Heart right ventricle (tissue), 16 donors: ENCODE data around the gene MARK1. TPM values are rescaled to one million over a fixed set of nuclear protein-coding genes. Genes with fewer than 3 reads are reported as not detected.
"Not testable (repeated sequence)": the region's sequence is repeated elsewhere in the genome, so short reads cannot be mapped to it uniquely, and the experiment has no call there.

Experiments used
- ATAC-seq, 8 donors: fragments of 200-7000 bp; cut with Tn5 transposase; one replicate each; pipeline ENCODE4 v1.9.1; 2020; ENCODE audit warnings: mild to moderate bottlenecking in 8 of 8, moderate library complexity in 8 of 8, moderate number of reproducible peaks in 1 of 8
- DNase-seq, 2 donors: peaks; one replicate each; pipeline ENCODE4 v3.0.0-alpha.2; 2020
- H3K27ac ChIP-seq, 10 donors: fragments of 200-600 bp; sonication (generic) in 2 of 10; one replicate each; pipeline versions ENCODE4 v1.5.0 to v1.8.0; 2020 to 2022; ENCODE audit warnings: mild to moderate bottlenecking in 3 of 10
- H3K27me3 ChIP-seq, 7 donors: fragments of 200-600 bp; one replicate each; pipeline ENCODE4 v1.8.0; 2021 to 2022; ENCODE audit warnings: mild to moderate bottlenecking in 2 of 7
- H3K36me3 ChIP-seq, 9 donors: fragments of 200-600 bp; sonication (generic) in 1 of 9; one replicate each; pipeline versions ENCODE4 v1.5.0 to v1.8.0; 2020 to 2022; ENCODE audit warnings: mild to moderate bottlenecking in 2 of 9
- H3K4me1 ChIP-seq, 9 donors: fragments of 200-600 bp; sonication (generic) in 1 of 9; one replicate each; pipeline versions ENCODE4 v1.5.0 to v1.8.0; 2020 to 2022; ENCODE audit warnings: mild to moderate bottlenecking in 4 of 9
- H3K4me3 ChIP-seq, 10 donors: fragments of 200-600 bp; sonication (generic) in 2 of 10; one replicate each; pipeline versions ENCODE4 v1.5.0 to v1.8.0; 2020 to 2022; ENCODE audit warnings: mild to moderate bottlenecking in 7 of 10, moderate library complexity in 2 of 10
- H3K9me3 ChIP-seq, 11 donors: fragments of 200-600 bp in 10 of 11; sonication (generic) in 2 of 11; one replicate each; pipeline versions ENCODE4 v1.5.0 to v1.8.0; 2013 to 2022; ENCODE audit warnings: mild to moderate bottlenecking in 2 of 11, control low read depth in 1 of 11, moderate library complexity in 1 of 11
- WGBS, 2 donors: extraction: QIAGEN DNeasy Blood & Tissue Kit; methylation state at CpG; one replicate each; pipeline ENCODE4 v1.1.7; 2013; ENCODE audit warnings: inconsistent platforms in 1 of 2; 5-methylcytosine and 5-hydroxymethylcytosine counted together
- intact Hi-C, 10 donors: fragments of 100-400 bp; cut with DNase I; formaldehyde crosslinking; loops; one replicate each; pipeline versions ENCODE4 v1.11.1 to v1.14.2; 2022
- polyA plus RNA-seq, 2 donors: library from polyadenylated mRNA; stranded (reverse); fragments of 200-250 nt; gene quantifications; one replicate each; pipeline ENCODE4 v1.2.3, GENCODE V29; 2013
- total RNA-seq, 10 donors: library from RNA; stranded (reverse); fragmentation: NEBNext Ultra II Directional in 3 of 10; extraction: Animal tissue kit (Norgen Biotek cat#: 25700) in 3 of 10; gene quantifications; one replicate each; pipeline versions ENCODE4 v1.2.1 to v1.2.4, GENCODE V29; 2021 to 2023
- TF ChIP-seq, protein P1 (sequence below), 9 donors: fragments of 200-600 bp; sonication (generic) in 2 of 9; IDR thresholded peaks; one replicate each; pipeline versions ENCODE4 v1.5.0 to v1.8.0; 2021 to 2022; ENCODE audit warnings: antibody characterized with exemption in 9 of 9, mild to moderate bottlenecking in 5 of 9, moderate library complexity in 1 of 9
- donor health status: Arrhythmogenic right ventricular cardiomyopathy.
- donor health status: ischemic (EF 13 %, LVEDD 7.1; RV severe dilation, severe dysfunction).
- donor health status: healthy with polysubstance abuse.
- donor health status: DM: no; HTN: yes; CAD: no.
- donor health status: DM: no; HTN: no; CAD: no.
- donor health status: ischemic (EF 25% LVEDD 6.9; RV normal size, moderate dysfunction).
- donor health status: ischemic (EF 25% LVEDD 5.7; RV mildly dilated, moderate dysfunction).
- donor health status: healthy.
- donor health status: DM: yes; HTN: yes; CAD: no.
- donor health status: Ischemic cardiomyopathy.
- donor health status: ischemic (EF 35%, LVEDD 5.7; RV mildly dilated, moderate dysfunction).
- donor health status: nonischemic (EF 11% LVEDD 7.7; RV severe dilation, severe dysfunction).
- donor health status: DM: yes; HTN: yes; CAD: no.
- donor health status: PGD.
- donor health status: ischemic (EF 29% LVEDD 5.4; RV normal size, mild dysfunction).
- donor health status: nonischemic (EF 23%, LVEDD 6.1; RV moderate dilation, normal function).

MARK1 gene
- total and polyA plus RNA-seq, 12 donors = 6.9 to 19.0 (median 14.9) TPM

DNA sequence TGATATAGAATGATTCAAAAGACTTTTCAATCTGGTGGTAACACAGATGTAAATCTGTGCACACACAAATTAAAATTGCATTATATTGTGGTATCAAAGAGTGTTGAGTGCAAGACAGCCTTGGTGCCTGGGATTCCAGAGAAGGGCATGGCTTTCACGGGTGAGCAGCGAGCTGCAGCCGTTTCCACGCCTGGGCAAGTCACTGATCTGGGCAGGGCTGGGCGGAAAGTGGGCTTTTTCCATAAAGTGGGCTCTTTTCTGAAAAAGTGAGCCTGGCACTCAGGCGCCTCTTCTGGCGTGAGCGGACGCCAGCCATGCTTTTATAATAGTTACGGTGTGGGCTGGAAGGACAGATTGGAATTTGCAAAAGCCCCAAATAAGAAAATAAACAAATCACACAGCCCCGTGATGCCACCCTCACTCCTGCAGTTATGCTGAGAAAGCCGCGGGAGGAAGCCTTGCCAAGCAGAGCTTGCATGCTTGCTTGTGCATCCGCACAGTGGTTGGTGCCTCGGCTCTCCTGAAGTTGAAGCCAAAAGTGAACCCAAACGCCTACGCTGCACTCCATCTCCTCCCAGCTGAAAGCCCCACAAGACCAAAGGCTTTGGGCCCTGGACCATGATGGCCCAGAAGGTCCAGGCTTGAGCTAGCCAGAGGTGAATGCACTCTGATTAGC lies 155.1 kb downstream of the MARK1 start:
- Histone ChIP-seq H3K9me3 (no peaks in the 10 kb centered on the region), H3K4me1 (peaks cover 0 to 6% (median 0%) of the 10 kb centered on the region in 9 donors), H3K36me3 (no peaks in the 10 kb centered on the region), H3K27me3 (no peaks in the 10 kb centered on the region), H3K4me3 (no peak overlapping the region), H3K27ac (no peak overlapping the region)
- ATAC-seq (no peak), DNase-seq (no peak)
- TF ChIP-seq, protein P1, sequence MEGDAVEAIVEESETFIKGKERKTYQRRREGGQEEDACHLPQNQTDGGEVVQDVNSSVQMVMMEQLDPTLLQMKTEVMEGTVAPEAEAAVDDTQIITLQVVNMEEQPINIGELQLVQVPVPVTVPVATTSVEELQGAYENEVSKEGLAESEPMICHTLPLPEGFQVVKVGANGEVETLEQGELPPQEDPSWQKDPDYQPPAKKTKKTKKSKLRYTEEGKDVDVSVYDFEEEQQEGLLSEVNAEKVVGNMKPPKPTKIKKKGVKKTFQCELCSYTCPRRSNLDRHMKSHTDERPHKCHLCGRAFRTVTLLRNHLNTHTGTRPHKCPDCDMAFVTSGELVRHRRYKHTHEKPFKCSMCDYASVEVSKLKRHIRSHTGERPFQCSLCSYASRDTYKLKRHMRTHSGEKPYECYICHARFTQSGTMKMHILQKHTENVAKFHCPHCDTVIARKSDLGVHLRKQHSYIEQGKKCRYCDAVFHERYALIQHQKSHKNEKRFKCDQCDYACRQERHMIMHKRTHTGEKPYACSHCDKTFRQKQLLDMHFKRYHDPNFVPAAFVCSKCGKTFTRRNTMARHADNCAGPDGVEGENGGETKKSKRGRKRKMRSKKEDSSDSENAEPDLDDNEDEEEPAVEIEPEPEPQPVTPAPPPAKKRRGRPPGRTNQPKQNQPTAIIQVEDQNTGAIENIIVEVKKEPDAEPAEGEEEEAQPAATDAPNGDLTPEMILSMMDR (IDR thresholded peaks at IDR 0.05) = no peak
- WGBS, 2 donors = 95% methylated on average over 17 of the region's 17 CpGs
- intact Hi-C loops = loop anchor here in 3 of 10 donors (5.0 to 10.0 kb wide), 3 partner anchors 49 to 94 kb away; no protein-coding TSS in a partner anchor

DNA sequence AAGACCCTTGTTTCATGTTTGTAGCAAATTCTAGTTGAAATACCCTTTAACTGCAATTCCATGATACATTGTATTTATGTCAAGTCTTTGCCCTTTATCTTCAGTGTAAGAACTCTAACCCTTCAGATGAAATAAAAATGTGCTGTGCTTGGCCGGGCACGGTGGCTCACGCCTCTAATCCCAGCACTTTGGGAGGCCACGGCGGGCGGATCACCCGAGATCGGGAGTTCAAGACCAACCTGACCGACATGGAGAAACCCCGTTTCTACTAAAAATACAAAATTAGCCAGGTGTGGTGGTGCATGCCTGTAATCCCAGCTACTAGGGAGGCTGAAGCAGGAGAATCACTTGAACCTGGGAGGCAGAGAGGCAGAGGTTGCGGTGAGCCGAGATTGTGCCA lies 155.8 kb downstream of the MARK1 start:
- DNase-seq, H3K27ac ChIP-seq, H3K4me3 ChIP-seq, H3K36me3 ChIP-seq, H3K9me3 ChIP-seq, ATAC-seq, H3K4me1 ChIP-seq, H3K27me3 ChIP-seq: not testable (repeated sequence)
- intact Hi-C loops = loop anchor here in 3 of 10 donors (5.0 to 10.0 kb wide), 3 partner anchors 49 to 94 kb away; no protein-coding TSS in a partner anchor
- WGBS, 2 donors = 97 to 98% methylated on average over 12 of the region's 12 CpGs

DNA sequence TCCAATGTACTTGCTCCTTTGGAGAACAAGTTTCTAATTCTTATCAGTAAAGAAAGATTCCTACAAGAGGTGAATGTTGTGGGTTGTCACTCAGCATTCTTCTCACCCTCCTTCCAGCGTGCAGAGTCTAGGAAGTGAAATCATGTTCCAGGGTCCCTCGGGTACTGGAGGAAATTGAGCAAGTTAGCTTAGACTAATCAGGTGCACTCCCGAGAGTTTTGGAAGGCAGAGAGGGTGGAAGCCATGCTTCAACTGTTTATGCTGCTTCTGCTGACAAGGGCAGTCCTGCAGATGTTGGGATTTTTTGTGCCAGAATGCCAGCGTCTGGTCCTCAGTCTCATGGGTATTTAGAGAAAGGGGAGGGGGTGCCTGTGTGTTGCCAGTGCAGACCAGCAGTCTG lies 157.0 kb downstream of the MARK1 start:
- no peak overlapping the region for H3K4me3 ChIP-seq
- TF ChIP-seq, protein P1 (IDR thresholded peaks at IDR 0.05) = no peak
- H3K27me3 ChIP-seq = peaks cover 0 to 7% (median 0%) of the 10 kb centered on the region in 7 donors
- intact Hi-C loops = loop anchor here in 3 of 10 donors (5.0 to 10.0 kb wide), 3 partner anchors 47 to 92 kb away; no protein-coding TSS in a partner anchor
- no peak overlapping the region for H3K27ac ChIP-seq
- H3K36me3 ChIP-seq = no peaks in the 10 kb centered on the region
- peaks cover 0 to 13% (median 4%) of the 10 kb centered on the region in 9 donors for H3K4me1 ChIP-seq
- DNase-seq (no peak), ATAC-seq (no peak)
- H3K9me3 ChIP-seq = no peaks in the 10 kb centered on the region
- WGBS, 2 donors = 46 to 52% methylated on average over 4 of the region's 4 CpGs

DNA sequence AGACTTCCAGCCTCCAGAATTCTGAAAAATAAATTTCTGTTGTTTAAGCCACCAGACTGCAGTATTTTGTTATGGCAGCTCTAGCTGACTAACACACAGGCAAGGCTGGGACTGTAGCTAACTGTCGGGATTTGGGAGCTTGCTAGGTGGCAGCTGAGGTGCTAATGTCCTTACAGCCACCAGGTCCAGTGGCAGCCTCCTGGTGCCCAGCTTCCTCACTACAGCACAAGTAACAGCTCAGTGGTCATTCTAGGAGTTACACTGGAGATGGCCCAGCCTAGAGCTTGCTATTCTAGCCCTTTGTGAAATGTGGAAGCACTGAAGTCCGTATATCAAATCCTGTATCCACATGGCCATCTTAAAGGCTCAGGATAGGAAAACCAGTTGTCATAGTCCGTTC lies 157.9 kb downstream of the MARK1 start:
- ATAC-seq (no peak), DNase-seq (no peak)
- H3K27ac ChIP-seq = no peak overlapping the region
- no peaks in the 10 kb centered on the region for H3K36me3 ChIP-seq
- intact Hi-C loops = loop anchor here in 2 of 10 donors (10.0 kb wide), 1 partner anchor 89 kb away; no protein-coding TSS in a partner anchor
- H3K27me3 ChIP-seq = peaks cover 0 to 17% (median 0%) of the 10 kb centered on the region in 7 donors
- TF ChIP-seq, protein P1 (IDR thresholded peaks at IDR 0.05) = no peak
- WGBS, 2 donors = 94 to 97% methylated on average over 3 of the region's 3 CpGs
- no peaks in the 10 kb centered on the region for H3K9me3 ChIP-seq
- no peak overlapping the region for H3K4me3 ChIP-seq
- H3K4me1 ChIP-seq = peaks cover 0 to 14% (median 5%) of the 10 kb centered on the region in 9 donors

DNA sequence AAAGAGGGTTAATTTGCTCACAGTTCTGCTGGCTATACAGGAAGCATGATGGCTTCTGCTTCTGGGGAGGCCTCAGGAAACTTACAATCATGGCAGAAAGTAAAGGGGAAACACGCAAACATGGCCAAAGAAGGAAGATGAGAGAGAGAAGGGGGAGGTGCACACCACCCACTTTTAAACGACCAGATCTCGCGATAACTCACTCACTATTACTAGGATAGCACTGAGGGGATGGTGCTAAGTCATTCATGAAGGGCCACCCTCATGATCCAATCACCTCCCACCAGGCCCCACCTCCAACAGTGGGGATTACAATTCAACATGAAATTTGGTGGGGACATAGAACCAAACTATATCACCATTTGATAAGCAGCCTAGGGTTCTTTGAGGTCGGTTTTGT lies 159.9 kb downstream of the MARK1 start:
- intact Hi-C loops = loop anchor here in 2 of 10 donors (10.0 kb wide), 1 partner anchor 87 kb away; no protein-coding TSS in a partner anchor
- no peaks in the 10 kb centered on the region for H3K36me3 ChIP-seq
- peaks cover 0 to 27% (median 0%) of the 10 kb centered on the region in 7 donors for H3K27me3 ChIP-seq
- H3K27ac ChIP-seq = no peak overlapping the region
- ATAC-seq = no peak
- H3K4me3 ChIP-seq = no peak overlapping the region
- DNase-seq = no peak
- H3K4me1 ChIP-seq = peaks cover 0 to 23% (median 14%) of the 10 kb centered on the region in 9 donors
- 85 to 86% methylated on average over 5 of the region's 5 CpGs for WGBS, 2 donors
- H3K9me3 ChIP-seq = no peaks in the 10 kb centered on the region
- TF ChIP-seq, protein P1 (IDR thresholded peaks at IDR 0.05) = no peak
